Inflammatory macrophage treated with lipopolysaccharide for 1 hour (primary cell): ENCODE measurements around the gene LTBP1.
"Not testable (repeated sequence)": the region's sequence is repeated elsewhere in the genome, so short reads cannot be mapped to it uniquely, and the experiment has no call there.

ENCODE experiments used
- DNase-seq, 2 donors: peaks; one replicate each; pipeline ENCODE4 v3.0.0-alpha.2; 2020 to 2022

The LTBP1 gene

GRCh38 chr2:33363325-33364298, 416.9 kb downstream of the LTBP1 start:
- DNase-seq = no peak

GRCh38 chr2:33365264-33365970, 418.7 kb downstream of the LTBP1 start:
- no peak for DNase-seq

- DNase-seq = no peak
Observed at GRCh38 chr2:33366473-33366872, 419.7 kb downstream of the LTBP1 start.

- not testable (repeated sequence) for DNase-seq
Observed at GRCh38 chr2:33368524-33368923, 421.8 kb downstream of the LTBP1 start.

- no peak for DNase-seq
Observed at GRCh38 chr2:33369191-33369590, 422.4 kb downstream of the LTBP1 start.

GRCh38 chr2:33370636-33371265, 424.0 kb downstream of the LTBP1 start:
- peak; percentile 17 to 29 for DNase-seq

- DNase-seq = no peak
Observed at GRCh38 chr2:33371304-33372090, 424.7 kb downstream of the LTBP1 start.

- DNase-seq = peak in 1 of 2 donors; percentile 54
Observed at GRCh38 chr2:33372940-33373553, 426.3 kb downstream of the LTBP1 start.

GRCh38 chr2:33373986-33374385, 427.2 kb downstream of the LTBP1 start:
- no peak for DNase-seq

GRCh38 chr2:33375054-33375453, 428.3 kb downstream of the LTBP1 start:
- DNase-seq = no peak

- no peak for DNase-seq
Observed at GRCh38 chr2:33377048-33377447, 430.3 kb downstream of the LTBP1 start.

- no peak for DNase-seq
Observed at GRCh38 chr2:33378556-33379210, 431.9 kb downstream of the LTBP1 start.

- DNase-seq = no peak
Observed at GRCh38 chr2:33380001-33380609, 433.4 kb downstream of the LTBP1 start.

- DNase-seq = no peak
Observed at GRCh38 chr2:33380719-33381118, 434.0 kb downstream of the LTBP1 start.

- DNase-seq = no peak
Observed at GRCh38 chr2:33381301-33381858, 434.6 kb downstream of the LTBP1 start.

- no peak for DNase-seq
Observed at GRCh38 chr2:33383855-33384598, 437.3 kb downstream of the LTBP1 start.

- DNase-seq = no peak
Observed at GRCh38 chr2:33384599-33384961, 437.8 kb downstream of the LTBP1 start.

- no peak for DNase-seq
Observed at GRCh38 chr2:33388996-33389395, 442.2 kb downstream of the LTBP1 start.

GRCh38 chr2:33389695-33390094, 442.9 kb downstream of the LTBP1 start:
- DNase-seq = not testable (repeated sequence)
